CD4-positive, CD25-positive, alpha-beta regulatory T cell (primary cell): ENCODE data around the gene C11orf97. TPM values are rescaled to one million over a fixed set of nuclear protein-coding genes. Genes with fewer than 3 reads are reported as not detected.
A peak's percentile ranks its signal among the peaks of the same experiment; 100 is the strongest.
"Not testable (repeated sequence)": the region's sequence is repeated elsewhere in the genome, so short reads cannot be mapped to it uniquely, and the experiment has no call there.

Source experiments
- ATAC-seq, 2 donors: fragments of 150-1000 bp; cut with Tn5 transposase; one replicate each; pipeline ENCODE4 v1.10.0; 2021; ENCODE audit warnings: low read depth in 2 of 2, moderate number of reproducible peaks in 2 of 2, moderate library complexity in 1 of 2
- DNase-seq, 3 donors: peaks; one replicate each; pipeline versions ENCODE4 v3.0.0 to v3.0.0-alpha.2; 2012 to 2022; ENCODE audit warnings: mixed read lengths in 1 of 3
- H3K27ac ChIP-seq: one replicate; pipeline ENCODE4 v1.7.0; 2013; ENCODE audit warnings: mild to moderate bottlenecking, low read length; ENCODE audit not compliant: insufficient read depth, poor library complexity, severe bottlenecking
- H3K27me3 ChIP-seq: one replicate; pipeline ENCODE4 v1.7.0; 2013; ENCODE audit warnings: low read length; ENCODE audit not compliant: control insufficient read depth, insufficient read depth
- H3K36me3 ChIP-seq: one replicate; pipeline ENCODE4 v1.7.0; 2013; ENCODE audit warnings: mild to moderate bottlenecking, low read length, moderate library complexity; ENCODE audit not compliant: control insufficient read depth, insufficient read depth
- H3K4me1 ChIP-seq: 2 replicates; pipeline ENCODE4 v1.7.0; 2013; ENCODE audit warnings: mild to moderate bottlenecking, low read length; ENCODE audit not compliant: insufficient read depth, control insufficient read depth, poor library complexity, severe bottlenecking
- H3K4me3 ChIP-seq: one replicate; pipeline ENCODE4 v1.7.0; 2013; ENCODE audit warnings: low read depth, mild to moderate bottlenecking, low read length, moderate library complexity
- H3K9me3 ChIP-seq, 2 experiments: 1 replicate in 1 of 2; 2 replicates in 1 of 2; pipeline ENCODE4 v1.7.0; 2013; ENCODE audit warnings: low read length in 2 of 2, mild to moderate bottlenecking in 1 of 2, moderate library complexity in 1 of 2; ENCODE audit not compliant: control insufficient read depth in 2 of 2
- H3K27ac Mint-ChIP-seq, 3 donors: one replicate each; pipeline ENCODE4 v1.8.0; 2020 to 2022; ENCODE audit warnings: mild to moderate bottlenecking in 3 of 3, mixed read lengths in 3 of 3, moderate library complexity in 2 of 3
- H3K27me3 Mint-ChIP-seq: one replicate; pipeline ENCODE4 v1.8.0; 2022; ENCODE audit warnings: mild to moderate bottlenecking, mixed read lengths
- H3K36me3 Mint-ChIP-seq: one replicate; pipeline ENCODE4 v1.8.0; 2020; ENCODE audit warnings: mixed read lengths
- H3K4me1 Mint-ChIP-seq, 4 donors: one replicate each; pipeline ENCODE4 v1.8.0; 2020 to 2022; ENCODE audit warnings: mixed read lengths in 4 of 4, mild to moderate bottlenecking in 1 of 4
- H3K4me3 Mint-ChIP-seq, 4 donors: one replicate each; pipeline ENCODE4 v1.8.0; 2020 to 2022; ENCODE audit warnings: mild to moderate bottlenecking in 4 of 4, mixed read lengths in 4 of 4, moderate library complexity in 3 of 4
- H3K9me3 Mint-ChIP-seq, 7 donors: one replicate each; pipeline ENCODE4 v1.8.0; 2020 to 2022; ENCODE audit warnings: mixed read lengths in 7 of 7, mild to moderate bottlenecking in 3 of 7, moderate library complexity in 2 of 7
- polyA plus RNA-seq, 4 donors: library from polyadenylated mRNA; unstranded; fragments of 300-500 nt; fragmentation: Illumina TruSeq; gene quantifications; one replicate each; pipeline ENCODE4 v1.2.3, GENCODE V29; 2021
- total RNA-seq: library from RNA; stranded (reverse); gene quantifications from one replicate; pipeline ENCODE4 v1.2.3, GENCODE V29; 2022

C11orf97 gene
- total and polyA plus RNA-seq, 5 donors from 2014 or later: not detected

GRCh38 chr11:94553938-94554337, 41.7 kb downstream of the C11orf97 start:
- H3K4me3 ChIP-seq: no peak overlapping the region
- Mint-ChIP-seq H3K36me3 (no peaks in the 10 kb centered on the region), H3K27ac (no peak overlapping the region), H3K4me3 (no peak overlapping the region), H3K27me3 (no peaks in the 10 kb centered on the region), H3K9me3 (no peaks in the 10 kb centered on the region), H3K4me1 (peaks cover 11 to 17% (median 15%) of the 10 kb centered on the region in 4 donors)
- H3K27ac ChIP-seq: no peak overlapping the region
- H3K36me3 ChIP-seq: no peaks in the 10 kb centered on the region
- no peaks in the 10 kb centered on the region for H3K4me1 ChIP-seq
- DNase-seq: no peak
- H3K9me3 ChIP-seq: no peaks in the 10 kb centered on the region
- no peaks in the 10 kb centered on the region for H3K27me3 ChIP-seq
- ATAC-seq: no peak

GRCh38 chr11:94555752-94556329, 43.6 kb downstream of the C11orf97 start:
- H3K4me1 Mint-ChIP-seq: not testable (repeated sequence)

GRCh38 chr11:94557421-94557820, 45.2 kb downstream of the C11orf97 start:
- H3K36me3 ChIP-seq: no peaks in the 10 kb centered on the region
- no peak overlapping the region for H3K4me3 ChIP-seq
- ATAC-seq: no peak
- no peaks in the 10 kb centered on the region for H3K9me3 ChIP-seq
- peaks cover 0 to 8% (median 3%) of the 10 kb centered on the region in 4 donors for H3K4me1 Mint-ChIP-seq
- H3K27ac ChIP-seq: no peak overlapping the region
- H3K9me3 Mint-ChIP-seq: no peaks in the 10 kb centered on the region
- H3K27me3 ChIP-seq: no peaks in the 10 kb centered on the region
- no peak overlapping the region for H3K4me3 Mint-ChIP-seq
- H3K27ac Mint-ChIP-seq: no peak overlapping the region
- no peaks in the 10 kb centered on the region for H3K36me3 Mint-ChIP-seq
- no peak for DNase-seq
- no peaks in the 10 kb centered on the region for H3K27me3 Mint-ChIP-seq
- H3K4me1 ChIP-seq: no peaks in the 10 kb centered on the region

More at GRCh38 chr11:94555752-94556329, 43.6 kb downstream of the C11orf97 start:
- H3K27ac Mint-ChIP-seq: peak overlapping the region in 1 of 3 donors; percentile 12
- not testable (repeated sequence) for H3K36me3 Mint-ChIP-seq, H3K27ac ChIP-seq, H3K9me3 ChIP-seq, H3K4me3 Mint-ChIP-seq, H3K4me3 ChIP-seq, H3K27me3 Mint-ChIP-seq, ATAC-seq, H3K9me3 Mint-ChIP-seq, H3K27me3 ChIP-seq, H3K36me3 ChIP-seq, H3K4me1 ChIP-seq, DNase-seq

GRCh38 chr11:94557992-94558391, 45.7 kb downstream of the C11orf97 start:
- Histone ChIP-seq H3K4me1 (no peaks in the 10 kb centered on the region), H3K27ac (no peak overlapping the region), H3K27me3 (no peaks in the 10 kb centered on the region), H3K9me3 (no peaks in the 10 kb centered on the region), H3K36me3 (no peaks in the 10 kb centered on the region), H3K4me3 (no peak overlapping the region)
- H3K4me3 Mint-ChIP-seq: no peak overlapping the region
- H3K4me1 Mint-ChIP-seq: peaks cover 0 to 8% (median 3%) of the 10 kb centered on the region in 4 donors
- H3K36me3 Mint-ChIP-seq: no peaks in the 10 kb centered on the region
- H3K27me3 Mint-ChIP-seq: no peaks in the 10 kb centered on the region
- H3K9me3 Mint-ChIP-seq: no peaks in the 10 kb centered on the region
- H3K27ac Mint-ChIP-seq: no peak overlapping the region
- DNase-seq: no peak
- ATAC-seq: no peak

DNA sequence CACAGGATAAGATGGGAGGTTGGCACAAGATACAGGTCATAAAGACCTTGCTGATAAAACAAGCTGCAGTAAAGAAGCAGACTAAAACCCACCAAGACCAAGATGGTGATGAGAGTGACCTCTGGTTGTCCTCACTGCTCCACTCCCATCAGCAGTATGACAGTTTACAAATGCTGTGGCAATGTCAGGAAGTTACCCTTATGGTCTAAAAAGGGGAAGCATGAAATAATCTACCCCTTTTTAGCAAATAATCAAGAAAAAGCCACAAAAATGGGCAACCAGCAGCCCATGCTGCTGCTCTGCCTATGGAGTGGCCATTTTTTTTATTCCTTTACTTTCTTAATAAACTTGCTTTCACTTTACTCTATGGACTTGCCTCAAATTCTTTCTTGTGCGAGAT, 46.2 kb downstream of the C11orf97 start:
- peaks cover 0 to 8% (median 3%) of the 10 kb centered on the region in 4 donors for H3K4me1 Mint-ChIP-seq
- H3K27ac Mint-ChIP-seq: no peak overlapping the region

GRCh38 chr11:94558932-94559331, 46.7 kb downstream of the C11orf97 start:
- no peaks in the 10 kb centered on the region for H3K4me1 ChIP-seq
- H3K27ac ChIP-seq: no peak overlapping the region
- no peaks in the 10 kb centered on the region for H3K9me3 ChIP-seq
- Mint-ChIP-seq H3K36me3 (no peaks in the 10 kb centered on the region), H3K9me3 (no peaks in the 10 kb centered on the region), H3K4me3 (no peak overlapping the region), H3K27me3 (no peaks in the 10 kb centered on the region), H3K27ac (no peak overlapping the region), H3K4me1 (peaks cover 0 to 8% (median 3%) of the 10 kb centered on the region in 4 donors)
- no peaks in the 10 kb centered on the region for H3K36me3 ChIP-seq
- DNase-seq (no peak), ATAC-seq (no peak)
- no peaks in the 10 kb centered on the region for H3K27me3 ChIP-seq
- no peak overlapping the region for H3K4me3 ChIP-seq

More for the DNA sequence above, 46.2 kb downstream of the C11orf97 start:
- Mint-ChIP-seq H3K36me3 (no peaks in the 10 kb centered on the region), H3K27me3 (no peaks in the 10 kb centered on the region), H3K9me3 (no peaks in the 10 kb centered on the region), H3K4me3 (no peak overlapping the region)
- ATAC-seq: no peak
- Histone ChIP-seq H3K27me3 (no peaks in the 10 kb centered on the region), H3K36me3 (no peaks in the 10 kb centered on the region), H3K9me3 (no peaks in the 10 kb centered on the region), H3K4me1 (no peaks in the 10 kb centered on the region), H3K4me3 (no peak overlapping the region), H3K27ac (no peak overlapping the region)
- no peak for DNase-seq

GRCh38 chr11:94559361-94559760, 47.1 kb downstream of the C11orf97 start:
- DNase-seq (no peak), ATAC-seq (no peak)
- Mint-ChIP-seq H3K4me3 (no peak overlapping the region), H3K9me3 (no peaks in the 10 kb centered on the region), H3K27me3 (no peaks in the 10 kb centered on the region), H3K4me1 (peaks cover 0 to 8% (median 3%) of the 10 kb centered on the region in 4 donors), H3K36me3 (no peaks in the 10 kb centered on the region), H3K27ac (no peak overlapping the region)
- Histone ChIP-seq H3K27me3 (no peaks in the 10 kb centered on the region), H3K9me3 (no peaks in the 10 kb centered on the region), H3K36me3 (no peaks in the 10 kb centered on the region), H3K4me3 (no peak overlapping the region), H3K4me1 (no peaks in the 10 kb centered on the region), H3K27ac (no peak overlapping the region)

GRCh38 chr11:94560834-94561233, 48.6 kb downstream of the C11orf97 start:
- H3K27ac Mint-ChIP-seq: no peak overlapping the region
- H3K9me3 Mint-ChIP-seq: peaks cover 0 to 1% (median 0%) of the 10 kb centered on the region in 7 donors
- peaks cover 0 to 8% (median 1%) of the 10 kb centered on the region in 4 donors for H3K4me1 Mint-ChIP-seq
- ATAC-seq: no peak
- no peaks in the 10 kb centered on the region for H3K36me3 Mint-ChIP-seq
- no peaks in the 10 kb centered on the region for H3K27me3 ChIP-seq
- H3K36me3 ChIP-seq: no peaks in the 10 kb centered on the region
- H3K4me3 ChIP-seq: no peak overlapping the region
- no peaks in the 10 kb centered on the region for H3K27me3 Mint-ChIP-seq
- no peaks in the 10 kb centered on the region for H3K9me3 ChIP-seq
- H3K4me1 ChIP-seq: no peaks in the 10 kb centered on the region
- no peak overlapping the region for H3K27ac ChIP-seq
- DNase-seq: no peak
- H3K4me3 Mint-ChIP-seq: no peak overlapping the region
